HG03571 (cell line): Measurements from ENCODE around the gene PPOX.

Source experiments
- ATAC-seq: cut with Tn5 transposase; IDR thresholded peaks from one replicate; pipeline ENCODE4 v1.9.1; 2021; ENCODE audit not compliant: unreplicated experiment

Gene PPOX

DNA sequence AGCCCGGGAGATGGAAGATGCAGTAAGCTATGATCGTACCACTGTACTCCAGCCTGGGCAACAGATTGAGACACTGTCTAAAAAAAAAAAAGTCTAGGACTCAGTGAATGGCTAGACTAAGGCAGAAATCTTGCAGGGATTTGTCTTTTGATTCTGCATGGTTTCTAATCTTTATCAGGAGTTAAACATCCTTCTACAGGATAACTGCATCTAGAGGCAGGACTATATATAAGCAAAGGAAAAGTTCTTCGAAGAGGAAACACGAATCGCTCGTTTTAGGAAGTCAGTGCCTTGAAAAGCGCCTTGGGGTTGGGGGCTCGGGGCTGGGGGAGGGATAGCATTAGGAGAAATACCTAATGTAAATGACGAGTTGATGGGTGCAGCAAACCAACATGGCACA lies 13.1 kb upstream of the PPOX start:
- no peak for ATAC-seq

- ATAC-seq: peak; percentile 76
Observed at GRCh38 chr1:161153682-161154337, 12.4 kb upstream of the PPOX start, which contains the start of gene UFC1. Gene UFC1 (plus strand): TSS chr1:161153978. CDS start chr1:161153998, 20 bp downstream.

DNA sequence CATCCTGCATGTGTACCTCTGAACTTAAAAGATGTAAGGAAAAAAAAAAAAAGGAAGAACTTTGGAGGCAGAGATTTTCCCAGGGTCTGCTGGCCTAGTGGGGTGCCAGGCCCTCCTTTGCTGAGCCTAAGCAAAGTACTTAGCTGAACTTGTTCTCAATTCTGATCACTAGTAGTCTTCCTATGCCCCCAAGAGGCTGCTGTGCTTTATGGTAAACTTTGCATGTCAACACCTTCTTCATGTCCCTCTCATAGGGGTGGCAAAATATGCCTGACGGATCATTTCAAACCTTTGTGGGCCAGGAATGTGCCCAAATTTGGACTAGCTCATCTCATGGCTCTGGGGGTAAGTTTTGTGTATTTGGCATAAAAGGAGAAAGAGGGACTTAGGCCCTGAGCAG lies 8.4 kb upstream of the PPOX start:
- ATAC-seq: no peak

GRCh38 chr1:161158316-161159010 lies 7.8 kb upstream of the PPOX start:
- no peak for ATAC-seq

DNA sequence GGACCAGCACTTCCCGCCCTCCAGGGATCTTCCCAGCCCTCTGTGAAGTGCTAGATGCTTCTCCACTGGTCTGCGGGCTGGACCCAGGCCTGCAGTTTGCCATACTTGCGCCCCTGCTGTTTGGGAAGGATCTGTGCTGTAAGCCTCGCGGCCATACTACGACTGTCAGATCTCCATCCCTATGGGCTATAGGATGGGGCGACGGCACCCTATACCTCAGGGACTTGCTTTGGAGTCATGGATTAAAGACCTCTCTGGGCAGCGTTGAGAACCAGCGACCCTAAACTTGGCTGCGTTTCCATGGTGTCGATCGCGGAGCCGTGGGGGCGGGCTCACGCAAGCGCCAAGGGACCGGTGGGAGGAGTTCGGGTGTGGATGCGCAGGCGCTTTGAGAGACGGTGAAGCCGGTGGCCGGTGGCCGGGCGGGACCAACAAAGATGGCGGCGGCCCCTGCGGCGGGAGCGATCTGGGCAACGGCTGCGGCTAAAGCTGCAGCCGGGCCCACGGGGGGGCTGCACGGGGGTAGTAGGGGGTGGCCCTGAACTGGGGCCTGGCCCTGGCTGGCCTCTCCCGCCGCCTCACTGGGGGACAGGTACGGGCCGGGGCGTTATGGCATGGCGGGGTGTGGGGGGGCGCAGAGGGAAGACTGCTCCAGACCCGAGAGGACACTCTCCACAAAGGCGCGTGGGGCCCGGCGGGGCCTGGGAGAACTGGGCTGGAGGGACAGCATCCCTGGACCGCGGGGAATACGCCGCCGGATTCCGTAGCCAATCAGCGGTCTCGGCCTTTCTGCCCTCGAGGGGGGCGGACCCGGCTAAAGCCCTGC lies 6.9 kb upstream of the PPOX start, which contains the start of gene USP21:
TSS of gene USP21 (plus strand) at position 414 of the 826 bp plus-strand sequence. CDS start 1,141 bp downstream, outside the sequence.
- ATAC-seq: peak; percentile 82

DNA sequence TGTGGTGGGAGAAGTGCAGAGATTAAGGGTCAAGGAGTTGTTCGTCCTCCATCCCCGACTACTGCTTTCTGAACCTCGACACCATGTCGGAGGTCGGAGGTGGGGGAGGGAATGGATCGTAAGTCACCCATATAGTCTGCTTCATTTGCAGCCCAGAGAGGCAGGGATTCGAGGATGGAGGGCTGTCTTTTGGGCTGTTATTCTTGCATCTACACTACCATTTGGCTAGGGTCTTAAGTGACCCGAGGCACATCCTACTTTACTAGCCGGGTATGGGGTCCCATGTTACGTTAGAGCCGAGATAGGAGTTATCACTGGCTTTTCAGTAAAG lies 6.3 kb upstream of the PPOX start:
- ATAC-seq: no peak

DNA sequence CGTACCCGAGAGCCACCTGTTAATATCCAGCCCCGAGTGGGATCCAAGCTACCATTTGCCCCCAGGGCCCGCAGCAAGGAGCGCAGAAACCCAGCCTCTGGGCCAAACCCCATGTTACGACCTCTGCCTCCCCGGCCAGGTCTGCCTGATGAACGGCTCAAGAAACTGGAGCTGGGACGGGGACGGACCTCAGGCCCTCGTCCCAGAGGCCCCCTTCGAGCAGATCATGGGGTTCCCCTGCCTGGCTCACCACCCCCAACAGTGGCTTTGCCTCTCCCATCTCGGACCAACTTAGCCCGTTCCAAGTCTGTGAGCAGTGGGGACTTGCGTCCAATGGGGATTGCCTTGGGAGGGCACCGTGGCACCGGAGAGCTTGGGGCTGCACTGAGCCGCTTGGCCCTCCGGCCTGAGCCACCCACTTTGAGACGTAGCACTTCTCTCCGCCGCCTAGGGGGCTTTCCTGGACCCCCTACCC lies 5.5 kb upstream of the PPOX start:
- no peak for ATAC-seq

DNA sequence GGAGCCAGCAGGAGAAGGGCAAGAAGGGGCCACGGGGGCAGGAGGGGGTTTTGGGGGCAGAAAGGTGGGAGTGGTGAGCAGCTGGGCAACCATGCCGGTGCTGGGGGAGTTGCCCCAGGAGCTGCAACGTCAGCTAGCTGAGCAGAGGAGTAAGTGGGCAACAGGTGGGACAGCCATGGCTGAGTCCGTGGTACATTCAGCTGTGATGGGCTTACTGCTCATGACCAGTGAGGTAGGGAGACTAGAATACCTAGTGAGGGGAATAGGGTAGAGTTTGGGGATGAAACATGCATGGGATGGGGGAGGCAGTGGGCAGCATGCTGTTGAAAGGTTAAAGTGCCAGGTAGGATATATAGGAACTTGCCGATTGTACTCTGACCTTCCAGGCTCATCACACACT lies 4.6 kb upstream of the PPOX start:
- ATAC-seq: no peak

DNA sequence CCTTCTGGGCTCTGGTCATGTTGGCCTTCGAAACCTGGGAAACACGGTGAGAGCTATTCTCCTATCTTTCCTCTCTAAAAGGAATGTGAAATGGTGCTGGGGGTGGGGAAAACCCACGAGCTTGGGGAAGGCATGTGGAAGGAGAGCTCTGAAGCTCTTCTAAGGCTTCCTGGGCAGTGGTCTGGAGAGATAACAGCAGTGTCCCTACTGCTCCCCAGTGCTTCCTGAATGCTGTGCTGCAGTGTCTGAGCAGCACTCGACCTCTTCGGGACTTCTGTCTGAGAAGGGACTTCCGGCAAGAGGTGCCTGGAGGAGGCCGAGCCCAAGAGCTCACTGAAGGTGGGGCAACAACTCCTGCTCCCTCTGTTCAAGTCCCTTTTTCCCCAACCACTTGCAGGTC lies 4.2 kb upstream of the PPOX start:
- no peak for ATAC-seq

DNA sequence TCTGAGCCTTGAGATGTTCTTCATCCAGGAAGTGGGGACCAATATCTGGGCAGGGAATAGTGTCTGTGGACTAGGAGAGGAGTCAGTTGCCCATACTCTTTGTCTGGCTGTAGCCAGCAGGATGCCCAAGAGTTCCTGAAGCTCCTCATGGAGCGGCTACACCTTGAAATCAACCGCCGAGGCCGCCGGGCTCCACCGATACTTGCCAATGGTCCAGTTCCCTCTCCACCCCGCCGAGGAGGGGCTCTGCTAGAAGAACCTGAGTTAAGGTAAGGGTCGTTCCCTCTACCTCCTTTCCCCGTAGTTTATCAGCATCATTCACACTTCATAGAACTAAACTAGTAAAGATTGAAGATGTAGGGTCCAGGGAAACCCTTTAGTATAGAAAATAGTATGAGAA lies 3.4 kb upstream of the PPOX start:
- ATAC-seq: no peak

GRCh38 chr1:161163793-161164192 lies 2.4 kb upstream of the PPOX start:
- no peak for ATAC-seq

DNA sequence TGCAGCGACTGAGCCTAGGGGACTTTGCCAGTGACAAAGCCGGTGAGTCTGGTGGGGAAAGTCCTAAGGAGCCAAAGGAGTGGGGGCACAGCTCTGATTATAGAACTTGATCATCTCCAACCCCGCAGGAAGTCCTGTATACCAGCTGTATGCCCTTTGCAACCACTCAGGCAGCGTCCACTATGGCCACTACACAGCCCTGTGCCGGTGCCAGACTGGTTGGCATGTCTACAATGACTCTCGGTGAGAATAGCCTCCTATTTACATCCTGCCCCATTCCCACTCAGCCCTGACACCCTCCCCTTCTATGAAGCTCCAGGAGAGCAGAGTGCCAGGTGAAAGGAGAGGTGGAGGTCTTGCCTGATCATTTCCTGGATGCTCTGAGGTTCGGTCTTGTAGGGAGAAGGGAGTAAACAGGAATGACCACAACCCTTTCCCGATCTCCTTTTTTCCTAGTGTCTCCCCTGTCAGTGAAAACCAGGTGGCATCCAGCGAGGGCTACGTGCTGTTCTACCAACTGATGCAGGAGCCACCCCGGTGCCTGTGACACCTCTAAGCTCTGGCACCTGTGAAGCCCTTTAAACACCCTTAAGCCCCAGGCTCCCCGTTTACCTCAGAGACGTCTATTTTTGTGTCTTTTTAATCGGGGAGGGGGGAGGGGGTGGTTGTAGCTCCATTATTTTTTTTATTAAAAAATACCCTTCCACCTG lies 1.2 kb upstream of the PPOX start:
- ATAC-seq: no peak

GRCh38 chr1:161166669-161167548 lies 683 bp downstream of the PPOX start:
- ATAC-seq: peak; percentile 1

DNA sequence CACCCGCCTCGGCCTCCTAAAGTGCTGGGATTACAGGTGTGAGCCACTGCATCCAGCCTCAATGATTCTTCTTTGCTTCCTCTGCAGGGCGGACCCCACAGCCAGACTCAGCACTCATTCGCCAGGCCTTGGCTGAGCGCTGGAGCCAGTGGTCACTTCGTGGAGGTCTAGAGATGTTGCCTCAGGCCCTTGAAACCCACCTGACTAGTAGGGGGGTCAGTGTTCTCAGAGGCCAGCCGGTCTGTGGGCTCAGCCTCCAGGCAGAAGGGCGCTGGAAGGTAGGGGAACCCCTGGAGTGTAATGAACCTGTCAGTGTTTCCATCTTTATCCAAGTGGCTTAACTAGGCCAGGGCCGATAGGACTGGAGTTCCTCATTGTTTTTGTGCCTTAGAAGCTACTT lies 2.7 kb downstream of the PPOX start:
- ATAC-seq: no peak

DNA sequence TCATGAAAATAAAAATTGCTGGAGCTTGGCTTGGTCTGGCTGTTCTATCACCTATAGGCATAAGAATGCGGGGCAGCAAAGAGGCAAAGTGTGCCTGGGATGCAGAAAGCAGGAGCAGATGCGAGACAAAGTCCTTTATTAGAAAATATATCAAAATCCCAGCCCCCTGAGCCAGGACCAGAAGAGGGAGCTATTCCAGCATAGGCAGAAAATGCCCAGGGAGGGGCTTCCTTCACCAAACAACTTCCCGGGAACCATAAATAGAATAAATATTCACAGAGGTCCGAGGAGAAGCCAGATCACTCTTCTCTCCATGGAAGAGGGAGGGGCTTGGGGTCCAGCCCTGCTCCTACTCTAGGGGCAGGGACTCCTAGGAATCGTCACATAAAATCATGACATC lies 5.0 kb downstream of the PPOX start:
- ATAC-seq: no peak

DNA sequence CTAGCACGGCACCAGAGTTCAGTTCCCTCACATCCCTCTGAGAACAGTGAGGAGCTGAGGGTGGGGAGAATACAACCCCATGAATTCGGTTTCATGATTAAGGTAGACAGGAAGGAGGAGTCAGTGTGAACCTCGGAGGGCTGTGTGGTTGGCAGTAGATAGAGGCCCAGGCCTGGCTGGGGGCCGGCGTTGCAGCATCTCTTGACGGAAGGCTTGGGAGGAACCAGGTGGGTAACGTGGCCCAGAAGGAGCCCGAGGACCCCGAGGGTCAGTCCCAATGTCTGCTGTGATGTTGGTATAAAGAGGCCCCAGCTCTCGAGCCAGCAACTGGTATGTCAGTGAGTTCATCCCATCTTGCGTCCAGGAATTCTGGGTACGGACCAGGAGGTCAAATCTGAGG lies 5.5 kb downstream of the PPOX start:
- ATAC-seq: no peak

DNA sequence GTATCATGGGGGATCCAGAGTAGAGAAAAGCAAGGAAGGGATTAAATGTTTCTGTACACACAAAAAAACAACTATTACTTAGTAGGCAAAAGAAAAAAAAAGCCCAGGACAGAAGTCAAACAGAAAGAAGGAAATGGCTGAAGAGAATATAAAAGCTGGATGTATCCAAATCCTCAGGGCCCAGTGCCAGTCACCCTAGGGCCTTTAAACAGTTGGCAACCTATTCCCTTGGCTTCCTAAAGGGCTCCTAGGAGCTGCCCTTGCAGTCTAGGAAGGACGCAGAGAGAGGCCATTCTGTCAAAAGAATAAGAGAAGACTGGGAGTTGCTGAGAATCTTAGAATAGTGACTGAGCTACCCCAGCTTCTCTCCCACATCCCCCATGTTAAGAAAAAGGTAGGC lies 6.1 kb downstream of the PPOX start:
- ATAC-seq: no peak

DNA sequence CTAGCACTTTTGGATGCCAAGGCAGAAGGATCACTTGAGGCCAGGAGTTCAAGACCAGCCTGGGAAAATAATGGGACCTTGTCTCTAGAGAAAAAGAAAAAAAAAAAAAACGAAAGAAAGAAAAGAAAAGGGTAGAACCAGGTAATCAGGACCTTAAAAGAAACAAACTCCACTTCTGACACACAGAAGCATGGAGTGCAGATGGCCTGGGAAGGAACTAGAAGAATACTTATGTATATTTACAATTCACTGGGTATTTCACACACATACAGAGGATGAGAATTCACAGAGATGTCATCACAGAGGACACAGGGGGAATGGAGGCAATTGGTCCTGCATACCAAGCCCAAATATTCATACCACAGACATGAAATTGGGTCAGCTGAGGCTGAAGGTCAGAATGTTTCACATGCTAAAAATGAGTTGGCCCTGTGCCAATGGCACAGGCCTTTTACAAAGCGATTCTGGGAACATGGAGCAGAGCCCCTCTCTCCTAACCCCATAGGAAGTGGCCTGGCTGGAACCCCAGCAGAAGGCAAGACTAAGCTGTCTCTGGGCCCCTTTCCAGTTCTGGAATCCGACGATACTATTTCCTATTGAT lies 6.7 kb downstream of the PPOX start:
- no peak for ATAC-seq

- ATAC-seq: no peak
Observed at GRCh38 chr1:161173711-161174110, 7.5 kb downstream of the PPOX start.

GRCh38 chr1:161174911-161175310 lies 8.7 kb downstream of the PPOX start:
- no peak for ATAC-seq
